HTERT RPE-1 (cell line): ENCODE measurements around the gene PNMA6A.
"Not testable (repeated sequence)": the region's sequence is repeated elsewhere in the genome, so short reads cannot be mapped to it uniquely, and the experiment has no call there.

Experiments
- in situ Hi-C: fragments of 300-500 bp; cut with MboI; formaldehyde crosslinking; loops from 4 replicates; pipeline ENCODE4 v1.14.3; 2020; ENCODE audit warnings: low sequenced_read_pairs

PNMA6A gene

DNA sequence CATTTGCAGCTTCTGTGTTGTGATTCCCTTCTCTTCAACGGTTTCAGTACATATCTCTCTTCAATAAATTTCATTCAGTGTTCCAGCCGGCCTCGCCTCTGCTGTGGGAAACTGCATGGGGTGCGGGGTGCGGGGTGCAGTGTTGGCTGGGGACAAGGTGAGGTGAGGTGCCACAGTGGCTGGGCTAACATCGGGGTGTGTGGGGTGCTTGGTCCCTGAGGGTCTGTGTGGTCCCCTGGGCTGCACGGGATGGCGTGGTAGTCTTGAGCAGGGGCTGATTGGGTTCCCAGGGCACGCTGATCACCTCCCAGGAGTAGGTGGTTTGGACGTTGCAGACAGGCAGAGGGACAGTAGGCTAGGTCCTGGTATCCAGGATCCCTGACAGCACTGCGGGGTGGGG is 2.7 kb downstream of the PNMA6A start:
- in situ Hi-C loops, result no loop called here

- in situ Hi-C loops, result no loop called here
Observed at GRCh38 chrX:153075366-153075765, 3.1 kb downstream of the PNMA6A start.

DNA sequence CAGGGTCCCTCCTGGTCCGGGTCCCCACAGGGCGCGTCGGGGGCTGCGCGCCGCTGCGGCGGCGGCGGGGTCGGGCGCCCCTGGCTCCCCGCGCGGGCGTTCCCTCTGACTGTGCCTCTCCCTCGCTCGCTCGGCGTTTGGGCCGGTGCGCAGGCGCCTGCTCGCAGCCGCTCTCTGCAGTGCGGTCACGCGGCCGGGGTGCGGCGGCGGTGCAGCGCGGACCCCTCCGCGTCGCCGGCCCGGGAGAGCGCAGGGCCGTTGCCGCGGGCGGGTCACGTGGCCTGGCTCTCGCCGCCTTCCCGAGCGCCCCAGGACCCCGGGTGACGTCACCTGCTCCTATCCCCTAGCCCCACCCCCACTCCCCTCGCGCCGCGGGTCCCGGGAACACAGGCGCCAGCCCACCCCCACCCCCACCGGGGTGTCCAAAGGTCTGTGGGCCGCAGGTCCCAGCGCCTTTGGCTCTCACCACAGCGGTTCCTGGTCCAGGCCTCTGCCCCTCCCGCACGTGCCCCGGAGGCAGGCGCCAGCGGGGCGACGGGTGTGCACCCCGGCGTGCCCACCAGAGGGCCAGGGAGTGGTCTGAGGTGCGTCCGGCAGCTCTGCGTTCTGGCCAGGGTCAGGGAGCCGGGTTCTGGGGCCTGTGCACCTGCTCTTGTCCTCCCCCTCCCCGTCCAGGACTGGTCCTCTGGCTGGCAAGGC is 5.3 kb downstream of the PNMA6A start:
- in situ Hi-C loops, result not testable (repeated sequence)

DNA sequence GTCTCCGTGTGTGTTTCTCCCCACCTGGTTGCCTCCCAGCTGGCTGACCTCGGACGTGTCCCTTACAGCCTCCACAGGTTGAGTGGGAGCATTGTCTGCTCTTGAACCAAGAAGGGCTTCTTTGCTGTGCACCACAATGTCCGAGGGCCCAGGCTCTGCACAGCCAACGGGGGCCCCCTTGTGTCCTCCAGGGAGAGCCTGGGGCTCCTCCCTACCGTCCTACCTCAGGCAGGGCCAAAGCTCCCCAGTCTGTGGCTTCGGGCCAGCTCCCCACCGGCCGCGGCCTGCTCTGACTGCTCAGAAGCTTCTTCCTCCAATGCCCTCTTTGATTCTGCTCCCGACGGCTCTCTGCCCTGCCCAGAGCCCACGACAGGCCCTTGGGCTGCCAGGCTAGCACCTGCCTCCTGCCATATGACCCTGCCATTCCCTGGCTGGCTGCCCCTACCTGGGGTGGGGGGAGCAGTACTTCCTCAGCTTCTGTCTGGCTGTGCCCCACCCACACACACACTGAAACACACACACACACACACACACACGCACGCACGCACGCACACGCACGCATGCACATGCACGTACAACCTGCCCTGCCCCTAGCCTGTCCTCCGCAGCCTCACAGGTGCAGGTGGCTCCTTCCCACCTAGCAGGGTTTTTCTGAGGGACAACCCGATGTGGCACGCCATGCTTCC is 11.1 kb downstream of the PNMA6A start:
- in situ Hi-C loops, result not testable (repeated sequence)

DNA sequence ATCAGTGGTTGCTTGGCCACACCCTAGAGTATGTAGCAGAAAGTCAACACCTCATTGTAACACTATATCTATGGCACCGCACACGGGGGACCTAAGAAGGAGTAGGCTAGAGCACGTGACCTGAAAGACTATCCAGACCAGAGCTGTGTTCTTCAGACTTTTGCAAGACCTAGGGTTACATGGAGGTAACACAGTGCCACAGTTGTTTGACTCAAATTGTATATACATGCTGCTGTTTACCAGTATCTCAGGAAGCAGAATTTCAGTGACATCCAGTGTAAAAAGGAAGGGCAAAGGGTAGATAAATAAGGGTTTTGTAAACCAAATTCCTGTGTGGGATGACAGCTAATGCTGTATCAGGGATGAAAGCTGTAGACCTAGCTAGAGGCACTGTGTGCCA is 30.2 kb downstream of the PNMA6A start:
- in situ Hi-C loops, result no loop called here

DNA sequence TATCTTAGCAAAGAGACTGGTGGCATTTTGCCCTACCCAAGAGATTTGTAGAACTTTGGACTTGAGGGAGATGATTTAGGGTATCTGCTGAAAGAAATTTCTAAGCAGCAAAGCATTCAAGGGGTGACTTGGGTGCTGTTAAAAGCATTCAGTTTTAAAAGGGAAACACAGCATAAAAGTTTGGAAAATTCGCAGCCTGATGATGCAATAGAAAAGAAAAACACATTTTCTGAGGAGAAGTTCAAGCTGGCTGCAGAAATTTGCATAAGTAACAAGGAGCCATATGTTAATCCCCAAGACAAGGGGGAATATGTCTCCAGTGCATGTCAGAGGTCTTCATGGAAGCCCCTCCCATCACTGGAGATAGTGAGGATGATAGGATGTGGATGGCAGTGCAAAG is 32.7 kb downstream of the PNMA6A start:
- in situ Hi-C loops, result not testable (repeated sequence)

DNA sequence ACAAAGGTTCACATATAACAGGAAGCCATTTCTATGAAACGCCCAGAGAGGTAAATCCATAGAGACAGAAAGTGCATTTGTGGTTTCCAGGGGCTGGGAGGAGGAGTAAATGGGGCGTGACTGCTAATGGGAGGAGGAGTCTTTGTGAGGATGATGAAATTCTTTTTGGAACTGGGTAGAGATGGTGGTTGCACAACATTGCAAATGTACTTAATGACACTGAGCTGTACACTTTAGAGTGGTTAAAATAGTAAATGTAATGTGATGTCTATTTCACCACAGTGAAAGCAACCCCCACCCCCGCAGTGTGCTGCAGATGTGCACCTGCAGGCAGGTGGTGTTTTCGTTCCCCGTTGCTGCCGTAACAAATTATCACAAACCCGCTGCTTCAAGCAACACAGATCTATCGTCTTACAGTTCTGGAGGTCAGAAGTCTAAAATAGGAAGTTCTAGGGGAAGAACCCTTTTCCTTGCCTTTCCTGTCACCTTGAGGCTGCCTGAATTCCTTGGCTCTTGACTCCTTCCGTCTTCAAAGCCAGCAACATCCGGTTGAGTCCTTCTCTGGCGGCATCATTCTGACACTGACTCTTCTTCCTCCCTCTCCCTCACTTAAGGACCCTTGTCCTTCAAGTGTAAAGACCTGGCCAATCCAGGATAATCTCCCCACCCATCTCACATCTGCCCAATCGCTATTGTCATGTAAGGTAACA is 34.0 kb downstream of the PNMA6A start:
- in situ Hi-C loops, result not testable (repeated sequence)

- in situ Hi-C loops, result not testable (repeated sequence)
Observed at GRCh38 chrX:153110735-153111134, 38.5 kb downstream of the PNMA6A start.

- in situ Hi-C loops, result not testable (repeated sequence)
Observed at GRCh38 chrX:153113851-153114250, 41.6 kb downstream of the PNMA6A start.

DNA sequence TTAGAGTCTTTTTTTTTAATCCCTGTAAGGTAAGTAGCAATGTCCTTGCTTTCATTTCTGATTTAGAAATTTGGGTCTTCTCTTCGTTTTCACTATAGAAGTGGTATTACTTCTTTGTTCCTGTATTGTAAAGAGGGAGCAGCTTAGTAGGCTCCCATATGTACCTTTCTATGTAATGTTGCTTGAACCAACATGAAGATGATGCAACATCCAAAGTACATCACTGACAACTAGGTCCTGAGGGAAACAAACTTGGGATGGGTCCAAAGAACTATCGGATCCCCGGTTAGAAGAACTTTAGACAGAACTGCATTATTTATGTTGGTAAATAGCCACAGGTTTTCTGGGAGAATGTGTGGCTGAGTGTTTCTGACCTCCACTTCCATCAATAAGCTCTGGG is 45.5 kb downstream of the PNMA6A start:
- in situ Hi-C loops, result not testable (repeated sequence)

DNA sequence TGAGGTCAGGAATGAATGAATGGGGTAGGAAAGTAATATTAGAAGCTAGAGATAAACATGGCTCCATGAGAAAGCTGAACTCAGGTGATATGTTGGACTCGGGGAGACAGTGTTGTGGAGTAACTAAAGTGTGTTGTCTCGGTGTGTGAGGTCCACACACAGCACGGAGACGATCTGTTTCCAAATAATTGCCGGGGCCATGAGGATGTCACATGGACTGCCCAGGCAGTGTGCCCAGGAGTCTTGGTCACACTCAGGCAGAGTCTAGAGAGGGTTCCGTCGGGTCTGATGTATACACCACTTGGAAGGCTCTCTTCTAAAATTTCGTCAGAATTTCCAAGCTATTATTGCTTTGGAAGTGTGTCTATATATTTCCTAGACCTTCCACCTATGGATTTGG is 48.0 kb downstream of the PNMA6A start:
- in situ Hi-C loops, result not testable (repeated sequence)

GRCh38 chrX:153123468-153123867 is 51.2 kb downstream of the PNMA6A start:
- in situ Hi-C loops, result not testable (repeated sequence)
